Hepatocyte (in vitro differentiated cells): ENCODE data around the gene GFOD1.

Experiments used
- EZH2 ChIP-seq: fragments of 200-600 bp; sonication (generic); IDR thresholded peaks from 2 replicates; pipeline ENCODE4 v1.6.1; 2016; ENCODE audit warnings: antibody characterized with exemption, mild to moderate bottlenecking, borderline replicate concordance
- EZH2phosphoT487 ChIP-seq: fragments of 200-600 bp; sonication (generic); IDR thresholded peaks from one replicate; pipeline ENCODE4 v1.6.1; 2018; ENCODE audit warnings: antibody characterized with exemption, mild to moderate bottlenecking, low read depth, moderate library complexity; ENCODE audit not compliant: unreplicated experiment, severe bottlenecking
- TF ChIP-seq, protein P1 (sequence below): fragments of 200-600 bp; sonication (generic); IDR thresholded peaks from 2 replicates; pipeline ENCODE4 v1.5.1; 2016; ENCODE audit warnings: antibody characterized with exemption, mild to moderate bottlenecking; ENCODE audit not compliant: poor library complexity

DNA sequence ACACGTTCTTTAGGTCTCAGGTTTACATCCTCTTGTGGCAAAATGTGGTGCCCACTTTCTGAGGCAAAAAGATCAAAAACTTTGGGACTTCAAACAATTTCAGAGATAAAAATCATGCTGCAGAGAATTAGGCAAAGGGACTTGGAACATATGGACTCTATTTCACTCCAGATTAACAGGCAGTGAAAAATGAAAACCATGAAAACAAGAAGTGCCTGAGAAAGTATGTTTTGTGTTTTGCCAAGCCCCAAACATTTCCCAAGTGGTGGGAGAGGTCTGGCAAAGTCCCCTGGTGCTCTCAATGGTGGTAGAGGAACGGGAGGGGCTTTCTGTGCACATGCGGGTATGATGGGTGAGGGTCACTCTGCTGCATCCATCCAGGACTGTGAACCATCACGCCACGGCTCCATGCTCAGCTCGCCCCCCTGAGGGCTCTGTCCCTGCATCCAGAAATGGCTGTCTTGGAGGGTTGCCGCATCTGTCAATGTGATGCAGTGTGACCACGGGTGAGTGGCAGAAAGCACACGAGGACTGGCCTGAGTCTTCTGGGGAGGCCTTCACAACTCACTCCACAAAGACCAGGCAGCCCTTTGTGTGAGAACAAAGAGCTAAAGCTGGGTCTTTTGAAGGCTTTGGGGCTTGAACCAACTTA is 115.9 kb downstream of the GFOD1 start:
- TF ChIP-seq EZH2 (no peak), EZH2phosphoT487 (no peak)
- TF ChIP-seq, protein P1, sequence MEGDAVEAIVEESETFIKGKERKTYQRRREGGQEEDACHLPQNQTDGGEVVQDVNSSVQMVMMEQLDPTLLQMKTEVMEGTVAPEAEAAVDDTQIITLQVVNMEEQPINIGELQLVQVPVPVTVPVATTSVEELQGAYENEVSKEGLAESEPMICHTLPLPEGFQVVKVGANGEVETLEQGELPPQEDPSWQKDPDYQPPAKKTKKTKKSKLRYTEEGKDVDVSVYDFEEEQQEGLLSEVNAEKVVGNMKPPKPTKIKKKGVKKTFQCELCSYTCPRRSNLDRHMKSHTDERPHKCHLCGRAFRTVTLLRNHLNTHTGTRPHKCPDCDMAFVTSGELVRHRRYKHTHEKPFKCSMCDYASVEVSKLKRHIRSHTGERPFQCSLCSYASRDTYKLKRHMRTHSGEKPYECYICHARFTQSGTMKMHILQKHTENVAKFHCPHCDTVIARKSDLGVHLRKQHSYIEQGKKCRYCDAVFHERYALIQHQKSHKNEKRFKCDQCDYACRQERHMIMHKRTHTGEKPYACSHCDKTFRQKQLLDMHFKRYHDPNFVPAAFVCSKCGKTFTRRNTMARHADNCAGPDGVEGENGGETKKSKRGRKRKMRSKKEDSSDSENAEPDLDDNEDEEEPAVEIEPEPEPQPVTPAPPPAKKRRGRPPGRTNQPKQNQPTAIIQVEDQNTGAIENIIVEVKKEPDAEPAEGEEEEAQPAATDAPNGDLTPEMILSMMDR = no peak
